CD4-positive, alpha-beta T cell treated with Interleukin-15 for 4 hours (primary cell): ENCODE measurements around the gene DENND6B.
A peak's percentile ranks its signal among the peaks of the same experiment; 100 is the strongest.

Source experiments
- DNase-seq: peaks from one replicate; pipeline ENCODE4 v3.0.0-alpha.2; 2020; ENCODE audit warnings: low spot score

Gene DENND6B

GRCh38 chr22:50303848-50304527 is 22.8 kb downstream of the DENND6B start:
- DNase-seq: peak; percentile 24

- DNase-seq: no peak
These were observed 23.3 kb downstream of the DENND6B start for GRCh38 chr22:50303515-50303847.

- no peak for DNase-seq
These were observed 24.2 kb downstream of the DENND6B start for GRCh38 chr22:50302564-50302963.

- no peak for DNase-seq
These were observed 24.7 kb downstream of the DENND6B start for GRCh38 chr22:50302041-50302541.

- no peak for DNase-seq
These were observed 25.2 kb downstream of the DENND6B start for GRCh38 chr22:50301581-50301991.

GRCh38 chr22:50300620-50301257 is 26.1 kb downstream of the DENND6B start:
- no peak for DNase-seq

GRCh38 chr22:50299785-50300619 is 26.8 kb downstream of the DENND6B start:
- no peak for DNase-seq

- DNase-seq: no peak
These were observed 27.7 kb downstream of the DENND6B start for GRCh38 chr22:50298937-50299784.

GRCh38 chr22:50298266-50298637 is 28.6 kb downstream of the DENND6B start:
- no peak for DNase-seq

- DNase-seq: no peak
These were observed 29.1 kb downstream of the DENND6B start for GRCh38 chr22:50297510-50298265.

GRCh38 chr22:50296658-50297490 is 29.9 kb downstream of the DENND6B start:
- DNase-seq: no peak

- no peak for DNase-seq
These were observed 32.5 kb downstream of the DENND6B start for GRCh38 chr22:50294319-50294656.

- DNase-seq: no peak
These were observed 33.1 kb downstream of the DENND6B start for GRCh38 chr22:50293441-50294318.

GRCh38 chr22:50292643-50293440 is 34.0 kb downstream of the DENND6B start:
- no peak for DNase-seq

GRCh38 chr22:50289942-50290630 is 36.7 kb downstream of the DENND6B start:
- DNase-seq: no peak

- DNase-seq: no peak
These were observed 37.5 kb downstream of the DENND6B start for GRCh38 chr22:50289151-50289941.

GRCh38 chr22:50287731-50288130 is 39.1 kb downstream of the DENND6B start:
- no peak for DNase-seq
